Prostate gland (tissue), 2 donors: ENCODE data around the gene FKBP10.
"Not testable (repeated sequence)": the region's sequence is repeated elsewhere in the genome, so short reads cannot be mapped to it uniquely, and the experiment has no call there.

Experiments
- POLR2A ChIP-seq: fragments of 450-650 bp; IDR thresholded peaks from one replicate; pipeline ENCODE4 v1.6.1; 2016; ENCODE audit warnings: antibody characterized with exemption, mild to moderate bottlenecking
- TF ChIP-seq, protein P1 (sequence below), 4 experiments: fragments of 200-600 bp in 2 of 4; fragments of 450-650 bp in 2 of 4; sonication (generic) in 2 of 4; IDR thresholded peaks; 1 replicate in 3 of 4; 2 replicates in 1 of 4; pipeline ENCODE4 v1.5.1; 2016 to 2019; ENCODE audit warnings: antibody characterized with exemption in 4 of 4, mild to moderate bottlenecking in 2 of 4, moderate library complexity in 2 of 4

DNA sequence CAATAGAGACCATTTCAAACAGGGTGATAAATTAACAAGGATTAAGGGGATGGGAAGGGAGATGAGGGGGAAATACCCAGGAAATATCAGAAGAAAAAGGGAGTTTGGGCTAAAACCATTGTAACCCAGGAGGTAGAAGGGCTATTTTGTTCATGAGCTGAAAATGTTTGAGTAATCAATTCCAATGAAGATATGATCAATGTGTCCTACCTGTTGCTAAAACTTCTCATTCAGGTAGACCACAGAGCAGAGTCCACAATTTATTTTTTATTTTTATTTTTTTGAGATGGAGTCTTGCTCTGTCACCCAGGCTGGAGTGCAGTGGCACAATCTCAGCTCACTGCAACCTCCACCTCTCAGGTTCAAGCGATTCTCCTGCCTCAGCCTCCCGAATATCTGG, 26.6 kb downstream of the FKBP10 start:
- TF ChIP-seq, protein P1, sequence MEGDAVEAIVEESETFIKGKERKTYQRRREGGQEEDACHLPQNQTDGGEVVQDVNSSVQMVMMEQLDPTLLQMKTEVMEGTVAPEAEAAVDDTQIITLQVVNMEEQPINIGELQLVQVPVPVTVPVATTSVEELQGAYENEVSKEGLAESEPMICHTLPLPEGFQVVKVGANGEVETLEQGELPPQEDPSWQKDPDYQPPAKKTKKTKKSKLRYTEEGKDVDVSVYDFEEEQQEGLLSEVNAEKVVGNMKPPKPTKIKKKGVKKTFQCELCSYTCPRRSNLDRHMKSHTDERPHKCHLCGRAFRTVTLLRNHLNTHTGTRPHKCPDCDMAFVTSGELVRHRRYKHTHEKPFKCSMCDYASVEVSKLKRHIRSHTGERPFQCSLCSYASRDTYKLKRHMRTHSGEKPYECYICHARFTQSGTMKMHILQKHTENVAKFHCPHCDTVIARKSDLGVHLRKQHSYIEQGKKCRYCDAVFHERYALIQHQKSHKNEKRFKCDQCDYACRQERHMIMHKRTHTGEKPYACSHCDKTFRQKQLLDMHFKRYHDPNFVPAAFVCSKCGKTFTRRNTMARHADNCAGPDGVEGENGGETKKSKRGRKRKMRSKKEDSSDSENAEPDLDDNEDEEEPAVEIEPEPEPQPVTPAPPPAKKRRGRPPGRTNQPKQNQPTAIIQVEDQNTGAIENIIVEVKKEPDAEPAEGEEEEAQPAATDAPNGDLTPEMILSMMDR (IDR thresholded peaks at IDR 0.05): not testable (repeated sequence)
- TF ChIP-seq POLR2A: not testable (repeated sequence)
